H1 (cell line): ENCODE results near the gene TBX2. TPM values are rescaled to one million over a fixed set of nuclear protein-coding genes. Genes with fewer than 3 reads are reported as not detected.

ENCODE experiments used
- ATF3 ChIP-seq: IDR thresholded peaks from 2 replicates; pipeline ENCODE4 v1.6.1; 2011; ENCODE audit warnings: low read depth, mild to moderate bottlenecking, low read length; ENCODE audit not compliant: insufficient read depth
- CBX5 ChIP-seq: fragments of 300-800, 300-1000 bp; sonication (generic); IDR thresholded peaks from 2 replicates; pipeline ENCODE4 v1.7.1; 2016; ENCODE audit warnings: antibody characterized with exemption, low read length, low read depth
- CBX8 ChIP-seq: fragments of 300-800, 300-1000 bp; sonication (generic); IDR thresholded peaks from 2 replicates; pipeline ENCODE4 v1.7.1; 2016; ENCODE audit warnings: low read depth, low read length, borderline replicate concordance
- CHD1 ChIP-seq: IDR thresholded peaks from 2 replicates; pipeline ENCODE4 v1.6.1; 2012; ENCODE audit warnings: low read depth, low read length, improper control_type of control experiment
- CHD2 ChIP-seq: IDR thresholded peaks from 2 replicates; pipeline ENCODE4 v1.6.1; 2012; ENCODE audit warnings: low read length, improper control_type of control experiment
- CTBP2 ChIP-seq: IDR thresholded peaks from 2 replicates; pipeline ENCODE4 v1.7.0; 2011; ENCODE audit warnings: borderline replicate concordance, mild to moderate bottlenecking, moderate library complexity, mixed read lengths, low read length; ENCODE audit not compliant: insufficient read depth, insufficient read length
- E2F6 ChIP-seq: IDR thresholded peaks from 2 replicates; pipeline ENCODE4 v1.6.1; 2012; ENCODE audit warnings: inconsistent platforms
- EGR1 ChIP-seq: IDR thresholded peaks from 2 replicates; pipeline ENCODE4 v1.6.1; 2011; ENCODE audit warnings: low read depth, low read length, borderline replicate concordance
- EZH2 ChIP-seq: fragments of 200-600 bp; sonication (generic); IDR thresholded peaks from 2 replicates; pipeline ENCODE4 v1.7.1; 2012; ENCODE audit warnings: low read depth, mild to moderate bottlenecking, moderate library complexity, low read length, inconsistent platforms; ENCODE audit not compliant: severe bottlenecking
- GABPA ChIP-seq: IDR thresholded peaks from 2 replicates; pipeline ENCODE4 v1.6.1; 2011; ENCODE audit warnings: mild to moderate bottlenecking, low read length, moderate library complexity, borderline replicate concordance; ENCODE audit not compliant: insufficient read depth
- KDM1A ChIP-seq: fragments of 200-600, 300-600 bp; sonication (generic); IDR thresholded peaks from 2 replicates; pipeline ENCODE4 v1.7.1; 2016; ENCODE audit warnings: mild to moderate bottlenecking, low read length, borderline replicate concordance
- KDM5A ChIP-seq: fragments of 200-600 bp; IDR thresholded peaks from 2 replicates; pipeline ENCODE4 v1.7.1; 2012; ENCODE audit warnings: mild to moderate bottlenecking, low read length, inconsistent platforms, mixed read lengths
- NANOG ChIP-seq: IDR thresholded peaks from 2 replicates; pipeline ENCODE4 v1.6.1; 2011; ENCODE audit warnings: low read length, low read depth, mild to moderate bottlenecking, inconsistent platforms; ENCODE audit not compliant: insufficient read depth, poor library complexity, severe bottlenecking
- PHF8 ChIP-seq: fragments of 200-600 bp; sonication (generic); conservative IDR thresholded peaks from 2 replicates; pipeline ENCODE4 v1.7.1; 2012; ENCODE audit warnings: low read depth, mild to moderate bottlenecking, inconsistent platforms, low read length, moderate library complexity
- POLR2AphosphoS5 ChIP-seq: IDR thresholded peaks from 2 replicates; pipeline ENCODE4 v1.6.1; 2011; ENCODE audit warnings: low read depth, low read length
- SAP30 ChIP-seq: fragments of 300-600 bp; sonication (generic); IDR thresholded peaks from 2 replicates; pipeline ENCODE4 v1.7.1; 2012; ENCODE audit warnings: low read length, moderate library complexity, mild to moderate bottlenecking, inconsistent platforms; ENCODE audit not compliant: insufficient read depth, insufficient replicate concordance
- SP1 ChIP-seq: IDR thresholded peaks from 2 replicates; pipeline ENCODE4 v1.6.1; 2011; ENCODE audit warnings: low read depth, low read length
- SRF ChIP-seq: IDR thresholded peaks from 2 replicates; pipeline ENCODE4 v1.6.1; 2011; ENCODE audit warnings: mild to moderate bottlenecking, low read depth, low read length, moderate library complexity
- TAF1 ChIP-seq: IDR thresholded peaks from 2 replicates; pipeline ENCODE4 v1.6.1; 2011; ENCODE audit warnings: mild to moderate bottlenecking, low read depth, low read length
- TAF7 ChIP-seq: optimal IDR thresholded peaks from 2 replicates; pipeline ENCODE3; 2011; ENCODE audit warnings: low read depth, mild to moderate bottlenecking, inconsistent platforms, low read length, moderate library complexity, borderline replicate concordance
- TBP ChIP-seq: IDR thresholded peaks from 2 replicates; pipeline ENCODE4 v1.6.1; 2011; ENCODE audit warnings: low read depth, low read length, improper control_type of control experiment
- TCF12 ChIP-seq: IDR thresholded peaks from 2 replicates; pipeline ENCODE4 v1.6.1; 2011; ENCODE audit warnings: low read depth, mild to moderate bottlenecking, low read length
- TEAD4 ChIP-seq: IDR thresholded peaks from 2 replicates; pipeline ENCODE4 v1.6.1; 2012; ENCODE audit warnings: low read depth, low read length, inconsistent platforms, mixed read lengths
- polyA plus RNA-seq, 7 experiments: library from polyadenylated mRNA; depleted of rRNA in 3 of 7; stranded (reverse) in 5 of 7; unstranded in 2 of 7; fragments of >200 nt in 5 of 7; fragments of 200-250 nt in 2 of 7; gene quantifications; 1 replicate in 5 of 7; 2 replicates in 1 of 7; 4 replicates in 1 of 7; pipeline versions ENCODE4 v1.2.1 to v1.2.3, GENCODE V29; 2011 to 2013; ENCODE audit warnings: missing spikeins in 2 of 7, mixed read lengths in 2 of 7
- total RNA-seq: library from RNA; stranded (reverse); fragmentation: NEBNext Ultra II Directional; extraction: Animal tissue kit (Norgen Biotek cat#: 25700); gene quantifications from 2 replicates; pipeline ENCODE4 v1.2.1, GENCODE V29; 2021

The TBX2 gene
- total and polyA plus RNA-seq, 2 of the 8 experiments (the other 6 are each of a cell fraction or from before 2014, with no cell fraction given) = not detected

GRCh38 chr17:61410141-61411010 is 10.7 kb downstream of the TBX2 start (continued):
- no peak for TF ChIP-seq CHD2
- no peak for TF ChIP-seq TAF7
- TF ChIP-seq POLR2AphosphoS5 = no peak
- TF ChIP-seq TCF12 = no peak
- TF ChIP-seq CTBP2 = no peak
- no peak; the same call in 1 of the 2 replicates for TF ChIP-seq E2F6
- TF ChIP-seq PHF8 = no peak
- no peak for TF ChIP-seq NANOG
- no peak for TF ChIP-seq ATF3
- no peak for TF ChIP-seq TBP
- TF ChIP-seq TEAD4 = no peak
- no peak for TF ChIP-seq SRF
- no peak for TF ChIP-seq KDM5A
- no peak for TF ChIP-seq GABPA
- TF ChIP-seq SAP30 = no peak
- TF ChIP-seq EGR1 = no peak
- TF ChIP-seq CBX5 = no peak
- TF ChIP-seq EZH2 = peak; percentile 97
- no peak for TF ChIP-seq KDM1A
- no peak for TF ChIP-seq CBX8
- no peak for TF ChIP-seq SP1
- no peak for TF ChIP-seq TAF1
- no peak for TF ChIP-seq CHD1
